HG02973 (cell line): ENCODE results near the gene SMPD2.
A peak's percentile ranks its signal among the peaks of the same experiment; 100 is the strongest.

ENCODE experiments used
- ATAC-seq: cut with Tn5 transposase; IDR thresholded peaks from one replicate; pipeline ENCODE4 v1.9.1; 2021; ENCODE audit warnings: moderate library complexity; ENCODE audit not compliant: unreplicated experiment

Gene SMPD2, protein sequence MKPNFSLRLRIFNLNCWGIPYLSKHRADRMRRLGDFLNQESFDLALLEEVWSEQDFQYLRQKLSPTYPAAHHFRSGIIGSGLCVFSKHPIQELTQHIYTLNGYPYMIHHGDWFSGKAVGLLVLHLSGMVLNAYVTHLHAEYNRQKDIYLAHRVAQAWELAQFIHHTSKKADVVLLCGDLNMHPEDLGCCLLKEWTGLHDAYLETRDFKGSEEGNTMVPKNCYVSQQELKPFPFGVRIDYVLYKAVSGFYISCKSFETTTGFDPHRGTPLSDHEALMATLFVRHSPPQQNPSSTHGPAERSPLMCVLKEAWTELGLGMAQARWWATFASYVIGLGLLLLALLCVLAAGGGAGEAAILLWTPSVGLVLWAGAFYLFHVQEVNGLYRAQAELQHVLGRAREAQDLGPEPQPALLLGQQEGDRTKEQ

DNA sequence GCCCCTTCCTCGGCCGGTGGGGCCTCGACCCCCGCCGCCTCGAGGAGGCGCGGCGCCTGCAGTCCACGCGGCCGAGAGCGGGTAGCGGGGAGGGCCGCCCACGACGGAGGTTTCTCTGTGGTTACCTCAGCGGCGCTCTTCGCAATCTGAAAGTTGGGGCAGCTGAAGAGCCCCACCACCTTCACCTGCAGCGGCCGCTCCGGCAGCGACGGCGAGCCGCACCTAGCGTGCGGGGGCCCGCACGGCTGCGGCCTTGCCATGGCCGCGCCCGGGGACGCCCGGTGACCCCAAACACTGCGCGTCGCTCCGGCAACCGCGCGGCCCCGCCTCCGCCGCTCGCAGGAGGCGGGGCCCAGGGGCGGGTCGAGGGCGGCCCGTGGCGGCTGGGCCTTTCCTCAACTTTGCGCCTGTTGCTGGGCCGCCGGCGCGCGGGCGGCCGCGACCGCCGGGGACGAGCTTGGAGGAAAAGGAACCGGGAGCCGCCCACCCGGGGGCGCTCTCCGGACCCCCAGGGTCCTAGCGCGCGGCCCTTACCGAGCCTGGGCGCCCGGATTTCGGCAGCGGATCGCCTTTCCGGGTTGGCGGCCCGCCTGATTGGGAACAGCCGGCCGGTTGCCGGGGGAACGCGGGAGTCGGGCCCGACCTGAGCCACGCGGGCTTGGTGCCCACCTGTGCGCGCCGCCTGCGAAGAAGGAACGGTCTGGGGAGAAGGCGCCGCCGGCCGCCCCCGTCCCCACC lies at the start of gene SMPD2, which contains the start of gene PPIL6:
TSS of gene SMPD2 (plus strand) at position 394 of the 738 bp plus-strand sequence. CDS start 398 bp downstream, outside the sequence.
TSS of gene PPIL6 (minus strand) at position 298 of the 738 bp plus-strand sequence. CDS start at position 260, 38 bp downstream.
- peak; percentile 78 for ATAC-seq

DNA sequence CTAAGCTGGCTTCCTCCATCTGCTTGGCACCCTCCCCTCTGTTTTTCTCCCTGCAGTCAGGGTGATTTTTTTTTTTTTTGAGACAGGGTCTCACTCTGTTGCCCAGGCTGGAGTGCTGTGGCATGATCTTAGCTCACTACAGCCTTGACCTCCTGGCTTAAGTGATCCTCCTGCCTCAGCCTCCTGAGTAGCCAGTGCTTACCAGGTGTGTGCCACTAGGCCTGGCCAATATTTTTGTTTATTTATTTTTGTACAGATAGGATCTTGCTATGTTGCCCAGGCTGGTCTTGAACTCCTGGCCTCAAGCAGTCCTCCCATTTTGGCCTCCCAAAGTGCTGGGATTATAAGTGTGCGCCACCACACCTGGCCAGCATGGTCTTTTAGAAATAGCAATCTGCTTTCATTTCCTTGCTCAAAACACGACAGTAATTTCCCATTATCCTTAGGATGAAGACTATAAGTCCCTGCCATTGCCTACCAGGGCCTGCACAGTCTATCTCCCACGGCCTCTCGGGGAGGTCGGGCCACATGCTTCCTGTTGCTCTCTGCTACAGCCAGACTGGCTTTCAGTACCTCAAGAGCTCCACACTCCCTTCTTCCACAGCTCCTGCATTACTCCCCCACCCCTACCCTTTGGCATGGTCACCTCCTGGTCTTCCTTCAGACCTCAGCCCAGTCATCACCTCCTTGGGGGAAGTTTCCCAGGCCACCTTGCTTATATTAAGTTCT lies 47.2 kb upstream of the SMPD2 start:
- ATAC-seq = no peak

DNA sequence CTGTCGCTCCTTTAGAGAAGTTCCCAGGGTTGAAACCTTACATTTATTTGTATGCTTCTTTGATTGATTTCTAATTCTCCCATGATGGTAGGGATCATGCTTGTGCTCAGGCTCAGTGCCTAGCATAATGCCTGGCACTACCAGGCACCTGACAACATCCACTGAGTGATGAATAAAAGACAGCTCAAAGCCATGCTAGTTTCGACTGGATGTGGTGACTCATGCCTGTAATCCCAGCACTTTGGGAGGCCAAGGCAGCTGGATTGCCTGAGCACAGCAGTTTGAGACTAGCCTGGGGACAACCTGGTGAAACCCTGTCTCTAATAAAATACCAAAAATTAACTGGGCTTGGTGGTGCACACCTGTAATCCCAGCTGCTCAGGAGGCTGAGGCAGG lies 46.6 kb upstream of the SMPD2 start:
- no peak for ATAC-seq

DNA sequence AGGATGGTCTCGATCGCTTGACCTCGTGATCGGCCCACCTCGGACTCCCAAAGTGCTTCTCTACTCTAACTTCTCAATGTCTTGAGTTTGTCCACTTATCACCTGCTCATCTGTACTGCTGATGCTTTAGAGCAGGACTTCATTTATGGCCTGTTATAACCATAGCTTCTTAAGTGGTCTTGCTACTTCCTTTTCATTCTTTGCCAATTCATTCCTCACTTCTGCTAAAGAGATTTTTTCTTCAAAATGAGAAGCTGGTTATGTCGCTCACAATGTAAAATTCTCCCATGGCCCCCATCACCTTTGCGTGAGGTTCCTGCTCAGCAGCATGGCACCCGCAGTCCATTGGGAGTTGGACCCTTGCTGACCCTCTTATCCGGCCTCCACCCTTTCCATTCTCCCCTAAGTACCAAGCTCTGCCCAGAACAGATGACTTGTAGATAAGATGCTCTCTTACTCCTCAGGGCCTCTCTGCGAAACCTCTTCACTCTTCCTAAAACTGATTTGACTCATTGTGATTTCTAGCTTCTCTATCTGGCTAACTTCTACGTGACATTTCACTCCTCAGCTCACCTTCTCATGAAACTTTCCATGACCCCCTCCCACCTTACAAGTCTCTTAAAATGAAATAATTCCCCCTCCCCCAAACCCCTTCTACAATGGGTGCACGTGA lies 44.3 kb upstream of the SMPD2 start:
- no peak for ATAC-seq

DNA sequence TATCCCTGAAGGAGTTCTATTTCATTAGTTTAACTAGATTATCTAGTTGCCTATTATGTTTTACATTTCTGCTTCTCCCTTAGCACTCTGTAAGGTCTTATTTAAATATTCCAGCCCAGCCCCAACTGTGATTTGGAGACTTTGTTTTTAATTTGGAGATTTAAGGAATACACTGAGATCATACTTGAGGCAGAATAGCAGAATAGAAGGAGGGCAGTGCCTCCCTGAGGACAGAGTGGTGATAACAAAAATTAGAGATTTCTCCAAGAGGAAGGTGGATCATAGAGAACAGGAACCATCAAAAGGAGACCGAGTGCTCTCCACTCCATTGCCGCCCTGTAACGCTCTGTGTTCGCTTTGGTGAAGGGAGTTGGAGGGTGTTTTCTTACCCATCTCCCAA lies 43.5 kb upstream of the SMPD2 start:
- ATAC-seq = no peak

DNA sequence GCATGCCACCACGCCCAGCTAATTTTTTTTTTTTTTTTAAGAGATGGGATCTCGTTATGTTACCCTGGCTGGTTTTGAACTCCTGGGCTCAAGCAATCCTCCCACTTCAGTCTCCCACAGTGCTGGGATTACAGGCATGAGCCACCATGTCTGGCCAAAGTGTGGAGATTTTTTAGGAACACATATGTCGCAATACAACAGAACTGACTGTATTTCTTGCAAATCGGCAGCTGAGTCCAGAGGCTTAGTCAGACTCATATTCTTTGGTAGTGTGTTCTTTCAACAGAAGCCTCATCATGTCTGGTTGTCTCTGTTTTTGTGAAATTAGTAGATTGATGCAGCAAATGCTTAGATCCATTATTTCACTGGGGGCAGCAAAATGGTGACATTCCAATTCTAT lies 34.3 kb upstream of the SMPD2 start:
- ATAC-seq = no peak

DNA sequence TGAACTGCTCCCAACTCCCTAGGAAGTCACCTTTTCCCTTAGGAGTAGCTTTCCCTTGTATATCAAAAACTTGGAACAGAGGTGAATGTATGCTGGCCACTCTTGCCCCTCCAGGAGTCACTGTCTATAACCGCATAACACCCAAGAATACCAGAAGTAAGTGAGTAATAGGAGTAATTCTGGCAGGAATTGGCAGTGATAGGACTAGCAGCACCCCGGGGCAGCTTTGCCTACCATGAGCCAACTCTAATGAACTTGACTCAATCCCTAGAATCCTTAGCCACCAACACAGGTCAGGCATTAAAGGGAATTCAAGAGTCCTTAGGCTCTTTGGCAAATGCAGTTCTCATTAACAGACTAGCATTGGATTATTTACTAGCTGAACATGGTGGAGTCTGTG lies 29.5 kb upstream of the SMPD2 start:
- ATAC-seq = no peak

DNA sequence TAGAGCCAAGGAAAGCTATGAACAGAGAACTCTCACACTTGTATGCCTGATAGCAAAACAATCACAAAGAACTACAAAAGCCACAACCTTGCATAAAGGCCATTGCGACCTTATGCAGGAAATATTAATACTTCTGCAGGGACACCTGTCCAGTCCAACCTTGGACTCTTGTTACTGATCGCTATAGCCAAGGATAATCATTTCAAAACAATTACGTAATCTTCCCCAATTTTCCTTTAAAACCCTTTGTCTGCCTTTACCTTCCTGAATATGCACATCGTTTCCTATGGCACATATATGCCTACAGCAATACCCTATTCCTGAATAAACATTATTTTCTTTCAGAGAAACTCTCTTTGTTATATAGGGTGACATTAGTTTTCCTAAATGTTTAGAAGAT lies 22.9 kb upstream of the SMPD2 start:
- no peak for ATAC-seq

DNA sequence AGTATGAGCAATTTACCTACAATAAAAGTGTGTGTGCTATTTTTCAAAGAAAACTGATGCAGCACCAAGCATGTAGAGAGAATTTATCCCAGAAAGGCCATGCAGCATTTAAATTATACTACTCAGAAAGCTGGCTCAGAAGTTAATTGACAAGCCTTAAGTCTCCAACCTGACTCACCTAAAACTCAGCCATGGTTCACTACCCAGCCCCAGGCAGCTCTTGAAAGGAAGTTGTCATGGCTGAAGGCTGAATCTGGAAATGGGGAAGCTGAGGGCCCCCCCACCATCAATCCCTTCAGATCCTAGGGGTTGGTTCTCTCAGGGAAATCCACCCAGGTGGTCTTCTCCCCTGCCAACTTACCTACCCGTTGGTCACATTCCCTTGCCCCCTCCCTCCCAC lies 19.8 kb upstream of the SMPD2 start:
- no peak for ATAC-seq

DNA sequence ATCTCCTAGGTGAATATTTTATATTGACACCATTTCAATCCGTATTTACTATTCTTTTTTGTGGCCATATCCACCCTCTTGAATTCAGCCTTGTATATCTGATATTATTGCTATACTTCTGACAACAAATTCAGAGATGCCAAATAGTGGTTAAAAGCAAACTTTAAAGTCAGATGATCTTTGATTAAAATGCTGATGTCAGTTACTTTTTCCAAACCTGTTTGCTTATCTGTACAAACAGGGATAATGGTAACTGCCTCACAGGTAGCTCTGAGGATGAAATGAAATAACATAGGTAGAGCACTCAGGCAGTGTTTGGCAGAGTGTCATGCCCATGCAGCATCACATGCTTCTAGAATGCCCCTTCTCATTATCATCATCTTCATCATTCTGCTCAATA lies 19.3 kb upstream of the SMPD2 start:
- no peak for ATAC-seq

DNA sequence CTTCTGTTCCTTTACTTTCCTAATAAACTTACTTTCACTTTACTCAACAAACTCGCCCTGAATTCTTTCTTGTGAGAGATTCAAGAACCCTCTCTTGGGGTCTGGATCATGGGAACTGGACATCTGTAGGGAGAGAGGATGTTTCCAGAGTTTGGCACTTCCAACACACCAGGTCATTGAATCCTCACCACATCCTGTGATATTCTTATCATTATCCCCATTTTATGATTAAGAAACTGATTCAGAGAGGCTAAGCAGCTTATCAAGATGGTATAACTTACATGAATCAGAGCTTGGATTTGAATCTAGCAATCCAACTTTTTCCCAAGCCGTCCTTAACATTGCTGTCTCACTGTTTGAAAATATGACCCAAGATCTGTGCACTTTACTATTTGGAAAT lies 15.6 kb upstream of the SMPD2 start:
- ATAC-seq = no peak

DNA sequence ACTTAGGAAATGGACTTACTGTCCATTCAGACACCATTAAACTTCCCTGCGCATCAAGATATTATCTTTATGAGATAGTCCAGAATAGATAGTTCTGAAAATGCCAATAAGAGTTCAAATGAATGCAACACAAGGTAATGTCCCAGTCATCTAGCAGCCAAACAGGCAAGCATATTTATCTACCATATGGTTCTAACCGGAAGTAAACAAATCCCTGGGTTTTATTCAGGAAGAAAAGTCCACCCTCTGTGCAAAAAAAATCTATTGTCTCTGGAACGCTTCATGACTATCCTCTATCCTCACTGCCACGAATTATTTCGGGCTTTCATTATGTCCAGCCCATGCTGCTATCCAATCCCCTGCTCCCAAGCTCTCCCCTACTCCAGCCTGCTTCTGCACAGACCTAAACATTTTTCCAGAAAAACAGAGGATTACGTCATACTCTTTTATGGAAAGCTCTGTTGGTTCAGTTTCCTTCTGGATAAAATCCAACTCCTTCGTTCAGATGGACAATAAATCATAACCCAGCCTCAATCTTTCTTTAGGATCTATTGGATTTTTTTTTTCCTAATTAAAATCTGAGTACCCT lies 11.5 kb upstream of the SMPD2 start:
- no peak for ATAC-seq

DNA sequence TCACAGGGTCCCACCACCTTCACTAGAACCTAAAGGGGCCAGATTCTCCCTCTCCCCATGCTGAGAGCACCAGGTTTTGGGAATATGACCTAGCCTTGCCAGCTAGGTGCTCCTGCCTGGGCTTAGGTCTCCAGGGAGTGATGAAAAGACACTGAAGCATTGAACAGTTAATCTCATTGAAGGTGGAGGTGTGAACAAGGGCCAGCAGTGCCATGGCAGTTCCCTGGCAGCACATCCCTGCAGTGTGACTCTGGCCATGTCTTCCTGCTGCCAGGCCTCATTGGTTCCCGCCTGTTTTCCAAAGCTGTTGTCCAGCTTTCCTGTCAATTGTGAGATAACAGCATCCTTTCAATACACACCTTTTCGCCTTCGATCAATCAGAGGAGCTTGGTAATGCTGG lies 11.0 kb upstream of the SMPD2 start:
- ATAC-seq = no peak

DNA sequence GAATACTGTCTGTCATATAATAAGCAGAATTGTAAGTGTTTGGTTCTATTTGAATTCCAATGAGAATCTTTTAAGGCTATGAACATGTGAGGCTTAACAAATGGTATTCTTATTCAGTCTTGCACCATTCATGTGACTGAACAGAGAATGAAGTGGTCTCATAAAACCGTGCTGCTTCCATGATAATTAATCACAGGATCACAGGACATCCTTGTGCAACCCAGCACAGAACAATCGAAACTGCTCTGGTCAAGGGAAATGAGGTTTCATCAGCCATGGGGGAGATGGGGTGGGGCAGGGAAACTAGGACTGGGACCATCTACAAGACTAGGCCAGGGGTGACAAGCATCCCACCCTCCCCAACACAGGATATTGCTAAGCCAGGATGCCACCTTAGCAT lies 6.1 kb upstream of the SMPD2 start:
- ATAC-seq = no peak

DNA sequence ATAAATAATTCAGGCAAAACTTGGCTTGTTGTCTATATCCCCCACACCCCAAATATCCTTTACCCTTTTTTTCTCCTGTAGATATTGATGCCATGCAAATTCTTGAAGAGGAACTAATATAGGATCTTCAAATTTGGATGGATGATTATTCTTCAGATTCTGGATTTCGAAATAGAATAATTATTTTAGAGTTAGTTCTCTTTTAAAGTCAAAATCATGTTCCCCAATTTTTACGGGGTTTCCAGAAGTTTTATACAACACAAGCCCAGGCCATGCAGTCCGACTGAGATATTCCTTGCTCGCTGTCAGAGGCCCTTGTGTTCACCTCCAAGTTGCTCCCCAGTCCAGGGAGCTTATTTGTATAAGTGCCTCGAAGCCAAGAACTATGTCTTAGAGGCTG lies 4.5 kb upstream of the SMPD2 start:
- no peak for ATAC-seq

DNA sequence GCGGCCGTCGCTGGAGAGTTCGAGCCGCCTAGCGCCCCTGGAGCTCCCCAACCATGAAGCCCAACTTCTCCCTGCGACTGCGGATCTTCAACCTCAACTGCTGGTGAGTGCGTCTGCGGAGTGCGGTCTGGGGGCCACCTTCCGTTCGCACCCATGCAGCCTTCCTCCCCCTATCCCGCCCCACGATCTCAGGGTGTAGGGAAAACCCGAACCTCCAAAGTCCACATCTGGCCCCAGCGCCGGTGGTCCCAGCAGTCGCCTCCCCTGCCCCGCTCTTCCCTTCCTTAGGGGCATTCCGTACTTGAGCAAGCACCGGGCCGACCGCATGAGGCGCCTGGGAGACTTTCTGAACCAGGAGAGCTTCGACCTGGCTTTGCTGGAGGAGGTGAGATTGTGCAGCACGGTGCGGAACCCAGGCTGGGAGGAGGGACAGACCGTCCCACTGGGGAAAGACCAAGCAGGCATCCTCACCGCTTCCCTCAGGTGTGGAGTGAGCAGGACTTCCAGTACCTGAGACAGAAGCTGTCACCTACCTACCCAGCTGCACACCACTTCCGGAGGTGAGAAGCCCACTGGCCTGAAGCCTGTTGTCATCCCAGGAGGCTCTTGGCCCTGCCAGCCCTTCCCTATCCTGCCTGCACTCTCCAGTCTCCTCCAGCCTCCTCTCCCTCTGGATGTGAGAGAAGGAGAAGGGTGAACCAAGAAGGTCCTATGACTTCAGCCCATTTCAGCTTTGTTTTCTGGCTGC lies 719 bp downstream of the SMPD2 start:
- no peak for ATAC-seq

DNA sequence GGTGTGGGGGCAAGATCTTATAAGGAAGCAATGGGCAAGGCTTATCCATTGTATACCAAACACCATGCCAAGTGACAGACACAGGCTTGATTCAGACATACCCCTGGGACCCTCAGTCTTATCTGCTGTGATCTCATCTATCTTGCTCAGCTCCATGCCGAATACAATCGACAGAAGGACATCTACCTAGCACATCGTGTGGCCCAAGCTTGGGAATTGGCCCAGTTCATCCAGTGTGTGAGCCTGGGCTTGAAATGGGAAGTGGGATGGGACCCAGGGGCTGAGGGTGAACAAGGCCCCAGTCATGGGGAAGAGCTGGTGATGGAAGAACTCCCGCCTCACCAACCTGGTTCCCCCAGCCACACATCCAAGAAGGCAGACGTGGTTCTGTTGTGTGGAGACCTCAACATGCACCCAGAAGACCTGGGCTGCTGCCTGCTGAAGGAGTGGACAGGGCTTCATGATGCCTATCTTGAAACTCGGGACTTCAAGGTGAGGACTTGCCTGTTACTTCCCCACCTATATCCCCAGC lies 1.9 kb downstream of the SMPD2 start:
- no peak for ATAC-seq

DNA sequence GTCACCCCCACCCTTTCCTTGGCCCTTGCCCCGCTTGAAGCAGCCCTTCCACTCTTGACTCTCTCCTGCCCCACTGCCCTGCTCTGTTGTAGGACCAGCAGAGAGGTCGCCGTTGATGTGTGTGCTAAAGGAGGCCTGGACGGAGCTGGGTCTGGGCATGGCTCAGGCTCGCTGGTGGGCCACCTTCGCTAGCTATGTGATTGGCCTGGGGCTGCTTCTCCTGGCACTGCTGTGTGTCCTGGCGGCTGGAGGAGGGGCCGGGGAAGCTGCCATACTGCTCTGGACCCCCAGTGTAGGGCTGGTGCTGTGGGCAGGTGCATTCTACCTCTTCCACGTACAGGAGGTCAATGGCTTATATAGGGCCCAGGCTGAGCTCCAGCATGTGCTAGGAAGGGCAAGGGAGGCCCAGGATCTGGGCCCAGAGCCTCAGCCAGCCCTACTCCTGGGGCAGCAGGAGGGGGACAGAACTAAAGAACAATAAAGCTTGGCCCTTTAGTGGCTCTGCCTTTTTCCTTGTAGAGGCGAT lies 3.0 kb downstream of the SMPD2 start:
- ATAC-seq = no peak

DNA sequence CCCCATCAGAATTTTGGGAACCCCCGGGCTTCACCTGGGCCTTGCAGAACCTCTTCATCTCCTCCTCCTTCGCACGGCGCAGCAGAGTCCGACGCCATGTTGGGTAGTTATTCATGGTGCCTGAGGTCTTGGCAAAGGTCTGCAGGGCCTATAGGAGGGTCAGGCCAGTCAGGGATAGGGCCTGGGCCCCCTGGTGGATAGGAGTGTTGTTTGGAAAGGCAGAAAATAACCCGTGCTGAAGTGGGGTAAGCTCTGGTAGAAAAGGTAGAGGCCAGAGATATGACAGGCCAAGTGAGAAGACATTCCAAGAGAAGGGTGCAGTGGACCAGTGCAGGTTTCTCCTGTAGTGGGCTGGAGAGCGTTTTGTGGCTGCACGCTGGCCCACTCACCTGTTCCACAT lies 4.9 kb downstream of the SMPD2 start:
- ATAC-seq = no peak
